ENCODE results near the gene TTLL10. TPM values are rescaled to one million over a fixed set of nuclear protein-coding genes. Genes with fewer than 3 reads are reported as not detected.
"Not testable (repeated sequence)": the region's sequence is repeated elsewhere in the genome, so short reads cannot be mapped to it uniquely, and the experiment has no call there.

TTLL10 gene
- total RNA-seq, 3 donors from 2014 or later, result not detected

DNA sequence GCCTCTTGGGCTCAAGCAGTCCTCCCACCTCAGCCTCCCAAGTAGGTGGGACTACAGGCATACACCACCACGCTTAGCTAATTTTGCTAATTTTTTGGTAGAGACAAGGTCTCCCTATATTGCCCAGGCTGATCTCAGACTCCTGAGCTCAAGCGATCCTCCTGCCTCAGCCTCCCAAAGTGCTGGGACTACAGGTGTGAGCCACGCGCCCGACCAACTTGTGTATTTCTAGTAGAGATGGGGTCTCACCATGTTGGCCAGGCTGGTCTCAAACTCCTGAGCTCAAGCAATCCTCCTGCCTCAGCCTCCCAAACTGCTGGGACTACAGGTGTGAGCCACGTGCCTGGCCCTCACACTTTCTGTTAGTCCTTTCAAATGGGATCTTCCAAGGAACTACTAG lies 22.0 kb downstream of the TTLL10 start:
- H3K4me1 Mint-ChIP-seq (ENCODE audit: low read depth); H3K27me3 Mint-ChIP-seq (ENCODE audit: low read depth); DNase-seq; ATAC-seq; H3K4me3 Mint-ChIP-seq; H3K36me3 Mint-ChIP-seq (ENCODE audit: insufficient read depth): not testable (repeated sequence)
- H3K9me3 Mint-ChIP-seq, result peaks cover 13% of the 10 kb centered on the region

DNA sequence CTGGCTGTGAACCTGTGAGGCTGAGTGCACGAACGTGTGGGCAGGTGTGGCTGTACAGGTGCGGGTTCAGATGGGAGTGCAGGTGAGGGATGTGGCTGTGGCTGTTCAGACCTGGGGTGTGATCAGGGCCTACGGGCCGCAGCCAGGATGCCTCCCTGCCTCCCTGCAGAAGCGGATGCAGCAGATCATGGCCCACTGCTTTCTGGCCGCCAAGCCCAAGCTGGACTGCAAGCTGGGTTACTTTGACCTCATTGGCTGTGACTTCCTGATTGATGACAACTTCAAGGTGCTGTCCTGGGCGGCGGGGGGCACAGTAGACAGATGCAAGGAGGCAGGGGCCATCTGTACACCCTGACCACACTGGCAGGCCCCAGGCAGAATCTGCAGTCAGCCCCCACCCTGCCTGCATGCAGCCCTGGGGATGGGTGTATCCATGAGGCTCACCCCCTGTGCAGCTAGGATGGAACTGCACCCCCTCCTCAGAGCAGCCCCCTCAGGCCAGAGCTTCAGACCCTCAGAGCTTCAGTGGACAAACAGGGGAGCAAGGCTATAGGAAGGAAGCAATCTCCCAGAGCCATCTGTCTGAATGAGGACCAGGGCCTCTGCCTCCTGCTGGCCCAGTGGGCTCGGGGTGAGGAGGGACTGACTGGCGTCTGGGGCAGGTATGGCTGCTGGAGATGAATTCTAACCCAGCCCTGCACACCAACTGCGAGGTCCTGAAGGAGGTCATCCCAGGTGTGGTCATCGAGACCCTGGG lies 22.9 kb downstream of the TTLL10 start:
- Mint-ChIP-seq H3K27me3 (ENCODE audit: low read depth) (no peaks in the 10 kb centered on the region), H3K36me3 (ENCODE audit: insufficient read depth) (no peaks in the 10 kb centered on the region), H3K4me1 (ENCODE audit: low read depth) (peaks cover 8% of the 10 kb centered on the region), H3K9me3 (peaks cover 13% of the 10 kb centered on the region), H3K4me3 (no peak overlapping the region)
- no peak for ATAC-seq
- DNase-seq, result no peak

DNA sequence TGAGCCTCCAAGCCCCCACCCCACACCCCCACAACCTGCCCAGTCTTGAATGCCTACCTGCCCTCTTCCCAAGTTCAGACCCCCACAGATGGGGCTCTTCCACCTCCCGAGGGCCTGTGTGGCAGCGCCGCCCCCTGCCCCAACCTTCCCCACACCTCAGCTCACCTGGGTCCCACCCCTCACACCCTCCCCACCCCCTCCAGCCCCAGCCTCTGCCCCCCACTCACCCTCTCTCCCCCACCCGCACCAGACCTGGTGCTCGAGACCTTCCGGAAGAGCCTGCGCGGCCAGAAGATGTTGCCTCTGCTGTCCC lies 23.5 kb downstream of the TTLL10 start:
- no peaks in the 10 kb centered on the region for H3K27me3 Mint-ChIP-seq (ENCODE audit: low read depth)
- H3K9me3 Mint-ChIP-seq, result peaks cover 8% of the 10 kb centered on the region
- H3K4me3 Mint-ChIP-seq, result no peak overlapping the region
- no peak for ATAC-seq
- DNase-seq, result no peak
- peaks cover 8% of the 10 kb centered on the region for H3K4me1 Mint-ChIP-seq (ENCODE audit: low read depth)
- H3K36me3 Mint-ChIP-seq (ENCODE audit: insufficient read depth), result no peaks in the 10 kb centered on the region

DNA sequence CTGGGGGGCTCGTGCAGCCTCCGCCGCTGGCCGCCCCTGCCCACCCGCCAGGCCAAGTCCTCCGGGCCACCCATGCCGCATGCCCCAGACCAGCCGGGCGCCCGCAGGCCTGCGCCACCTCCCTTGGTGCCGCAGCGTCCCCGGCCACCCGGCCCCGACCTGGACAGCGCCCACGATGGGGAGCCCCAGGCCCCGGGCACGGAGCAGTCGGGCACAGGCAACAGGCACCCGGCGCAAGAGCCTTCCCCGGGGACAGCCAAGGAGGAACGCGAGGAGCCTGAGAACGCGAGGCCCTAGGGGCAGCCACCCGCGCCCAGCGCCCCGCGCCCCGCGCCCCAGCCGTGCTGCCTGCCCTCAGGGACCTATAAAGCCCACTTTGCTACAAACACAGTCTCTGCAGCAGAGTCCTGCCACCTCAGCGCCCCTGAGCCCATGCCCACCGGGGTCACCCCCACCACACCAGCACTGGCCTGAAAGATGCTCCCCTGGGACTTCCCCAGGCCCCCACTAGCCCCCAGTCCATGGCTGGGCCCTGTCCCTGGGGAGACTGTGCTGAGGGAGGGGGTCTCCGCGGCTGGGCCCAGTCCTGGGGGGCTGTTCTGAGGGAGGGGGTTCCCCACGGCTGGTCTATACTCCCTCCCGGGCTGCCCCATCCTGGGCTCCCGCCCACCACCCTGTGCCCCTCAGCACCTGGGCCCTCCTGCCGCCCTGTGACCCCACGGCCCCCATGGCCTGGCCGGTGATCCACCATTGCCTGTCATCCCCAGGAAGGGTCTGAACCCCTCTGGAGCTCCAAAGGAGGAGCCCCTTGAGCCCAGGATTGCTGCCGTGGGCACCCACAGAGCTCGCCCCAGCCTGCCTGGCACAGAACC lies 24.1 kb downstream of the TTLL10 start:
- peaks cover 8% of the 10 kb centered on the region for H3K4me1 Mint-ChIP-seq (ENCODE audit: low read depth)
- H3K4me3 Mint-ChIP-seq, result no peak overlapping the region
- H3K27me3 Mint-ChIP-seq (ENCODE audit: low read depth), result no peaks in the 10 kb centered on the region
- no peaks in the 10 kb centered on the region for H3K36me3 Mint-ChIP-seq (ENCODE audit: insufficient read depth)
- no peak for ATAC-seq
- no peak for DNase-seq
- H3K9me3 Mint-ChIP-seq, result peaks cover 7% of the 10 kb centered on the region

DNA sequence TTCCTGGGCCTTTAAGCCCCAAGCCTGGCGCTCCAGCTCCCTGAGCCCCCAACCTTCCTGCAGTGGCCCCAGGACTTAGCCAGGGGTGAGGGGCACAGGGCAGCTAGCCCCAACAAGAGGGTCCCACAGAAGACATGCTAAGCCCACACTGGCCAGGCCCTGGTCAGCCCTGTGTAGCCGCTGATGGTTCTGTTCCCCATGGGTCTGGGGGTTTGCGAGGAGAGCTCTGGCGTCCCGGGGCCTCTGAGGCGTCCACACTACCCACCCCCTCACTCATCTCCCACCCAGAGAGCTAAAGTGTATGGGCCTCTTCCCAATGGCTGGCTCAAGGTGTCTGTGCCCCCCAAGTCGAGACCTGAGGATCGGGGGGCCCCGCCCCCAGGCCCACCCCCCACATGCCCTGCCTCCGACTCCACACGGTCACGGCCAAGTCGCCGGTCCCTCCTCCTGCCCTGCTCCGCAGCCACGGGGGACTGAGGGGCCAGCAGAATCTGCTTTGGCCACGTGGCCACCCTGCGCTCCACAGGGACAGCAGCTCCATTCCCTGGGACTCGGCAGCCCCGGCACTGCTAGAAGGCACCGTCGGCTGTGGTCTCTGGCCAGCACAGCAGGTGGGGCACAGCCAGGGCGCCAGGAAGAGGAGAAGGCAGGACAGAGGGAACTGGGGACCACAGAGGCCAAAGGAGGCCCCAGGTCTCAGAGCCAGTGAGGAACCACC lies 24.9 kb downstream of the TTLL10 start:
- ATAC-seq (no peak), DNase-seq (no peak)

DNA sequence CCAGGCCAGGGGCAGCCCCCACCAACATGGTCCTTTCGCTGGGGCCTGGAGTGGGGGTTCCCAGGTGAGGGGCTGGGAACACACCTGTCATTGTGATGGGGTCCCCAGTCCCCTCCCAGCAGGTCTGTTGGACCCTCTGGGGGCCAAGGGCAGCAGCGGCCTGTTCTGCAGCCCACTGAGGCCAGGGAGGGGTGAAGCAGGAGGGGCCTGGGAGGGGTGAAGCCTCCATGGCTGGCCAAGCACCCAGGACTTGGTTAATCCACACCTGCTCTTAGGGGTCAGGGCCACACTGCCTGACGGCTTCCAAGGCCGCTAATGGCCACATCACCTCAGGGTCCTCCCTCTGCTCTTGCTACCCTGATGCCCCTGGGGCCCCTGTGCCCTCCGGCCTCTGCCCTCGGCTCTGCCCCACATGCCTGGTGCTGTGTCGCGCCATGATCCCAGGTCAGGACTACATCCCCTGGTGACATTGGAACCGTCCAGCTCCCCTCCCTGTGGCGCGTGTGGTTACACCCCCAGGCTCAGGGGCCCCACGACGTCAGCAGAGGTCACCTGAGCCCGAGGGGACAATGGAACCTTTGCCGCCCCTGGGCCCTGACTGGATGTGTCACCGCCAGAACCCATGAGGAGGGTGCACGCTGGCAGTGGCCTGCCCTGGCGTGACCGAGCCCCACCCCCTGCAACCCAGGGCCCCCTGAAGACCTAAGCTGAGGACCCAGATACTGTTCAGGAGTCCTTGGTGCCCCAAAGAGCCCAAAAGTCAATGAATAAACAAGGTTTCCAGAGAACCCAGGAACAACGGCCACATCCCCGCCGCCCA lies 25.7 kb downstream of the TTLL10 start:
- no peaks in the 10 kb centered on the region for H3K27me3 Mint-ChIP-seq (ENCODE audit: low read depth)
- ATAC-seq, result no peak
- peaks cover 8% of the 10 kb centered on the region for H3K4me1 Mint-ChIP-seq (ENCODE audit: low read depth)
- H3K36me3 Mint-ChIP-seq (ENCODE audit: insufficient read depth), result no peaks in the 10 kb centered on the region
- DNase-seq, result no peak
- H3K4me3 Mint-ChIP-seq, result peak overlapping the region; percentile 71
- H3K9me3 Mint-ChIP-seq, result peaks cover 7% of the 10 kb centered on the region

More for the DNA sequence above, 24.9 kb downstream of the TTLL10 start:
- Mint-ChIP-seq H3K27me3 (ENCODE audit: low read depth) (no peaks in the 10 kb centered on the region), H3K4me1 (ENCODE audit: low read depth) (peaks cover 8% of the 10 kb centered on the region), H3K36me3 (ENCODE audit: insufficient read depth) (no peaks in the 10 kb centered on the region), H3K4me3 (no peak overlapping the region), H3K9me3 (peaks cover 7% of the 10 kb centered on the region)

DNA sequence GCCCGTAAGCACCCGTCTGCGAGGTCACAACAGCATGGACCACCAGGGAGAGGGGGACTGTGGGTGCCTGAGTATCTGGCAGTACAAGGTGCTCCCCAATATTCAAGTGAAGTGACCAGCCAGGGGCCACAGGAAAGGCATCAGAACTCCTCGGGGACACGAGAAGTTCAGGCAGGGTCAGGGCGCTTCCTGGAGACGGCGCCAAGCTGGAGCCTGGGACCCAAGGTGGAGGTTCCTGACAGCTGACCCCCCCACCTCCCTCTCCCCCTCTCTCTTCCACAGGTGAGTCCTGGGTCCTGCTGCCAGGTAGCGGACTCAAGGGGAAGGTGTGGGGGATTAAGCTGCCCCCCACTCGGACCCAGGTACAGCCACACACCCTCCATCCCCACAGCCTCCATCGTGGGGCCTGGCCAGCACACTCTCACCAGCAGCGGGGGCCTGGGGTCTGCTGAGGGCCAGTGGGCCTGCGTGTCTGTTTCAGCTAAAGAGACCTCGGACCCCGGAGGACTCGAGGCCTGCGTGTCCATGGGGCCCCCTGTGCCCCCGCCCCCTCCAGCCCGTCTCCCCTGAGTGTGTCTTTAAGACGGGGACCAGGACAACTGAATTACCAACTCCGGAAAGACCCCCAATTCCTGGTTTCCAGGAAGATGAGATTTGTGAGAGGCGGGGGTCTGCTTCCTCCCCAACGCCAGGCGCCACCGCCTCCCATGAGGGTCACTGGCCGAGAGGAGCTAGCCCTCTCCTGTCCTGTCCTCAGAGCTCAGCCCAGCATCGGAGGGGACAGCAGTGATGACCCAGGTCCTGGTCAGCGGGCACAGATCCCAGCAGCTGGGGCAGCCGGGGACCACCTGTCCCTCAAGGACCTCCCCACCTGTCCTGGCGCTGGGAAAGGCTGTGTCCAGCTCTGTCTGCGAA lies 26.5 kb downstream of the TTLL10 start:
- no peaks in the 10 kb centered on the region for H3K36me3 Mint-ChIP-seq (ENCODE audit: insufficient read depth)
- peaks cover 8% of the 10 kb centered on the region for H3K4me1 Mint-ChIP-seq (ENCODE audit: low read depth)
- no peak for ATAC-seq
- H3K27me3 Mint-ChIP-seq (ENCODE audit: low read depth), result no peaks in the 10 kb centered on the region
- H3K9me3 Mint-ChIP-seq, result peaks cover under 1% of the 10 kb centered on the region
- no peak for DNase-seq
- H3K4me3 Mint-ChIP-seq, result peak overlapping the region; percentile 71

DNA sequence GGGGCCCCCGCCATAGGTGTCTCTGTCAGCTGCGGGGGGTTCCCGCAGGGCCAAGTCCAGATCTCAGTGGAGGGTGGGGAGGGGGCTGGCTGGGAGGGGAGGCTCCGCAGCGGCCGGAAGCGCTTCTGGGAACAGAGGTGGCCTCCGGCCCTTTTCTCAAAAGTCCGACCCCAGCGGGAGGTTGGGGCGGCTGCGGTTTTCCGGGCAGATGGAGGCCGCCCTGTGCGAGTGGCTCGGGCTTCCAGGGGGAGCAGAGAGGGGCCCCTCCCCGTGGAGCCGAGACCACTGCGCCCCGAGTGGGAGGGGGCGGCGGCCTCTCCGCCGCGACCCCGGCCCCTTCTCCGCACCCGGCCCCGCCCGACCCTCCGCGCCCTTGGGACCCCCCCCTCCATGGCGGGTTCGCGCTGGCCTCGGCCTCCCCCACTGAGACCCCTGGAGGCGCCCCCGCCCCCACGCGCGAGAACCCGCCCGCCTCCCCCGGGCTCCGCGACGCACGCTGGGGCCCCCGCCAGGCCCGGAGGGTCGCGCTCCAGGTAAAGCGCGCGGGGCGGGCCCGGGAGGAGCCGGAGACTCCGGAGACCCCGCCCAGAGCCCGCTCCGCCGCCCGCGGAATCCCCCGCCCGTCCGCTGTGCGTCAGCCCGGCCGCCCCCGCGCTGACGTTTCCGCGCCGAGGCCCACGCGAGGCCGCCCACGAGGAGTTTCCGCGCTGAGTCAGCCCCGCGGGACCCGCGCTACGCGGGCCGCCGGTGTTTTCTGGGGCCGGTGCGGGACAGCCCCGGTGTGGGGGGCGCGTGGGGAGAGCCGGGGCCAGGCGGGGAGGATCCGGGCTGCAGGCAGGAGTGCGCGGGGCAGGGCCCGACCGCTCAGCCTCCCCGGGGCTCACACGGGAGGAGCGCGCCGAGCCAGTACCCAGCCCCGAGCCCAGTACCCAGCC lies 27.5 kb downstream of the TTLL10 start:
- peak; percentile 83 to 84 for ATAC-seq
- H3K4me3 Mint-ChIP-seq, result peak overlapping the region; percentile 71
- no peaks in the 10 kb centered on the region for H3K9me3 Mint-ChIP-seq
- DNase-seq, result peak; percentile 95
- H3K36me3 Mint-ChIP-seq (ENCODE audit: insufficient read depth), result no peaks in the 10 kb centered on the region
- no peaks in the 10 kb centered on the region for H3K27me3 Mint-ChIP-seq (ENCODE audit: low read depth)
- H3K4me1 Mint-ChIP-seq (ENCODE audit: low read depth), result peaks cover 8% of the 10 kb centered on the region

DNA sequence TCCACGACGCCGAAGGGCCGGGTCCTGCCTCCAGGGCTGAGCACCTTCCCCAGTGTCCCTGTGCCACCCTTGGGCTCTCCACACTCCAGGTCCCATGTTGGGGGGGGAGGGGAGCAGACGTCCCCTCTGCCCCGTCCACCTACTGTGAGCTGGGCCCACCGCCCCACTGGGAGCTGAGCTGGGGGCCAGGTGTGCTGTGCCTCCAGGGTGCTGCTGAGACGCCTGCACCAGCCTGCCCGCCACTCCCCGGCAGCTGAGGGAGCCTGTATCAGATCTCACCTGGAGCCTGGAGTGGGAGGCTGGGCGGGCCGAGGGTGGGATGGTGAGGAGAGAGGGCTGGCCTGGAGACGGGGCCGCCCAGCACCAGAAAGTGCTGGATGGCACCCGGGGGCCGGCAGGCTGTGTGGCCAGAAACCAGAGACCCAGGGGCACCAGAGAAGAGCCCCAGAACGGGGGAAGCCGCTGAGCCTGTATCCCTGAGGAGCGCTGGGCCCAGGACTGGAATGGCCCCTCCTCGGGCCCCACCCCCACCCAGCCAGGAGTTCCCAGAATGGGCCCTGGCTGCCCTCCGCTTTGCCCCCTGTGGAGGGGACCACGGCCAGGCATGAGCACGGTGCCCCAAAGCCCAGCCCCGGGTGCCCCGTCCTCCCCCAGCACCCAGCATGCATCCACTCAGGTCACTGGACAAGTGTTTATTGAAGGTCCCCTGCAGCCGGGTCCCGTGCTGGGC lies 29.3 kb downstream of the TTLL10 start:
- no peak overlapping the region for H3K4me3 Mint-ChIP-seq
- H3K36me3 Mint-ChIP-seq (ENCODE audit: insufficient read depth), result no peaks in the 10 kb centered on the region
- H3K4me1 Mint-ChIP-seq (ENCODE audit: low read depth), result peaks cover 19% of the 10 kb centered on the region
- no peaks in the 10 kb centered on the region for H3K27me3 Mint-ChIP-seq (ENCODE audit: low read depth)
- DNase-seq, result no peak
- H3K9me3 Mint-ChIP-seq, result no peaks in the 10 kb centered on the region
- no peak for ATAC-seq

DNA sequence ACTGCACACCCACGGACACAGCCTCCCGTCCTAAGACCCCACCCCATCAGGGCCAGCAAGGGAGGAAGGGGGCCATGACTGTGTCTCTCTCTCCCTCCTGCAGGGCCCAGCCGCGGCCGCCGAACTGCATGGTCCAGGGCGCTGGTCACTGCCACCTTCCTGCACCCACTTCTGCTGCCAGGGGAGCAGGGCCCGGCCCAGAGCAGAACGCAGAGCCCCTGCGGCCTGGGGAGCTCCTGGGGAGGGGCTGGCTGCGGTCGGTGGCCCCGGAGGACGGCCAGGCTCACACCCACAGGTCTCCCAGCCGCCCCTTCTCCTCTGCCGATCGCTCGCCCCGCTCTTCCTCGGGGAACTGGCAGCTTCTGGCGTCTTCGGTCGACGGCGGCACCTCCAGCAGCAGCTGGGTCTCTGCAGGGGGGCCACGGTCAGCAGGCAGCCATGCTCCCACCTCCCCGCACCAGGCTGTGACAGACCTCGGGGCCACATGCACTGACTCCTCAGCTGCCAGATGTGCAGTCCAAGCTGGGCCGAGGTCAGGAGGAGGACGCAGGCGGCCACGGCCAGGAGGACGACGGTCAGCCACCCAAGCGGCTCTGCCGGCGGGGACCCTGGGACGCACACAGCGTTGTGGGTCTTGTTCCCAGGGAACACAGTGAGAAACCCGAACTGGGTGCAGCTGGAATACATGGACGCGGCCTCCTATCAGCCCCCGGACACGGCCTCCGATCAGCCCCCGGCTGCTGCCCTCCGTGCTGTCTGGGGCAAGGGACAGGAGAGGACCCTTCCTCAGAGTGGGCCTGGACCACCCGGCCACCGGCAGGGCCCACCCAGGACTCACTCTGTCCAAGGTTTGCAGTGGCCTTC lies 30.1 kb downstream of the TTLL10 start:
- Mint-ChIP-seq H3K27me3 (ENCODE audit: low read depth) (no peaks in the 10 kb centered on the region), H3K4me1 (ENCODE audit: low read depth) (peaks cover 24% of the 10 kb centered on the region), H3K4me3 (peak overlapping the region; percentile 58), H3K9me3 (no peaks in the 10 kb centered on the region), H3K36me3 (ENCODE audit: insufficient read depth) (no peaks in the 10 kb centered on the region)
- ATAC-seq (no peak), DNase-seq (peak; percentile 7)

DNA sequence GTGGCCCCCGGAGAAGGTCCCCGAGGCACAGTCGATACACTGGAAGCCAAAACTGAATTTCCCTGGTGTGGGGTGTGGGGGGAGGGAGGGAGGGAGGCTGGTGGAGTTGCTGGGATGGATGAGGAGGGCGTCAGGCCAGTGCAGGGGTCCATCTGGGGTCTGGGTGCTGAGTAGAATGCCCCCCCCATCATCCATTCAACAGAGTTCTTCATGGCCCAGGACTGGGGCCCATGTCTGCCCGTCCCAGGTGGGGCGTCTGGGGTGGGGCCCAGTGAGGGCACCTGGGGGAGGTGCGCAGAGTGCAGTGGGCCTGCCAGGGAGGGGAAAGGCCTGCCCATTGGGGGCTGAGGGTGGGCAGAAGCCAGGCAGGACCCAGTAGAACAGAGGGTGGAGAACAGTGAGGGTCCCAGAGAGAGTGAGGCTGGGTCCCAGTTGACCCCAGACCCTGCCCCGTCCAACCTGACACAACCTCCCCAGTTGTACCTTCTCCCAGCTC lies 30.8 kb downstream of the TTLL10 start:
- ATAC-seq (no peak), DNase-seq (no peak)
- Mint-ChIP-seq H3K4me1 (ENCODE audit: low read depth) (peaks cover 27% of the 10 kb centered on the region), H3K4me3 (peak overlapping the region; percentile 80), H3K9me3 (no peaks in the 10 kb centered on the region), H3K36me3 (ENCODE audit: insufficient read depth) (no peaks in the 10 kb centered on the region), H3K27me3 (ENCODE audit: low read depth) (no peaks in the 10 kb centered on the region)
